Astrocyte (in vitro differentiated cells and primary cell): ENCODE measurements around the gene INPP4A. TPM values are rescaled to one million over a fixed set of nuclear protein-coding genes. Genes with fewer than 3 reads are reported as not detected.

Experiments used
- DNase-seq: peaks from one replicate; pipeline ENCODE4 v3.0.0-alpha.2; 2010; ENCODE audit warnings: low read depth
- FAIRE-seq: peaks from 2 replicates; lab custom pipeline; 2011; peaks lifted over from hg19 to GRCh38; lab: Jason Lieb, UNC
- H2AFZ ChIP-seq: 2 replicates; pipeline ENCODE4 v1.6.0; 2012; ENCODE audit warnings: low read depth, low read length, inconsistent platforms
- H3K27ac ChIP-seq: 2 replicates; pipeline ENCODE4 v1.5.1; 2011; ENCODE audit warnings: low read depth, low read length, inconsistent platforms
- H3K27me3 ChIP-seq: 2 replicates; pipeline ENCODE4 v1.6.0; 2011; ENCODE audit warnings: low read length, inconsistent platforms; ENCODE audit not compliant: insufficient read depth
- H3K36me3 ChIP-seq: 2 replicates; pipeline ENCODE4 v1.5.1; 2011; ENCODE audit warnings: low read length, inconsistent platforms; ENCODE audit not compliant: insufficient read depth
- H3K4me1 ChIP-seq: 2 replicates; pipeline ENCODE4 v1.5.1; 2011; ENCODE audit warnings: low read length, inconsistent platforms; ENCODE audit not compliant: insufficient read depth
- H3K4me2 ChIP-seq: 2 replicates; pipeline ENCODE4 v1.6.0; 2012; ENCODE audit warnings: low read length, inconsistent platforms
- H3K4me3 ChIP-seq: 2 replicates; pipeline ENCODE4 v1.5.1; 2011; ENCODE audit warnings: low read depth, mild to moderate bottlenecking, low read length, inconsistent platforms; ENCODE audit not compliant: insufficient read depth
- H3K79me2 ChIP-seq: 2 replicates; pipeline ENCODE4 v1.6.0; 2012; ENCODE audit warnings: mild to moderate bottlenecking, low read length, inconsistent platforms; ENCODE audit not compliant: insufficient read depth
- H3K9ac ChIP-seq: 2 replicates; pipeline ENCODE4 v1.6.0; 2012; ENCODE audit warnings: mild to moderate bottlenecking, low read length, inconsistent platforms
- H3K9me3 ChIP-seq: 2 replicates; pipeline ENCODE4 v1.5.1; 2012; ENCODE audit warnings: low read depth, mild to moderate bottlenecking, low read length, inconsistent platforms; ENCODE audit not compliant: insufficient read depth
- H4K20me1 ChIP-seq: 2 replicates; pipeline ENCODE4 v1.6.0; 2012; ENCODE audit warnings: low read length, inconsistent platforms; ENCODE audit not compliant: insufficient read depth
- H3K27ac Mint-ChIP-seq: one replicate; pipeline ENCODE4 v1.8.0; 2021; ENCODE audit warnings: mild to moderate bottlenecking, mixed read lengths; ENCODE audit not compliant: unreplicated experiment
- H3K27me3 Mint-ChIP-seq: one replicate; pipeline ENCODE4 v1.8.0; 2021; ENCODE audit warnings: low read depth, mixed read lengths; ENCODE audit not compliant: unreplicated experiment
- H3K36me3 Mint-ChIP-seq: one replicate; pipeline ENCODE4 v1.8.0; 2021; ENCODE audit warnings: low read depth, mixed read lengths; ENCODE audit not compliant: unreplicated experiment
- H3K4me1 Mint-ChIP-seq: one replicate; pipeline ENCODE4 v1.8.0; 2021; ENCODE audit warnings: low read depth, mixed read lengths; ENCODE audit not compliant: unreplicated experiment
- H3K4me3 Mint-ChIP-seq: one replicate; pipeline ENCODE4 v1.8.0; 2021; ENCODE audit warnings: mild to moderate bottlenecking, moderate library complexity, mixed read lengths; ENCODE audit not compliant: unreplicated experiment
- H3K9me3 Mint-ChIP-seq: one replicate; pipeline ENCODE4 v1.8.0; 2021; ENCODE audit warnings: mild to moderate bottlenecking, mixed read lengths; ENCODE audit not compliant: unreplicated experiment
- EZH2 ChIP-seq: IDR thresholded peaks from 2 replicates; pipeline ENCODE4 v1.6.1; 2012; ENCODE audit warnings: mild to moderate bottlenecking, low read length, inconsistent platforms; ENCODE audit not compliant: insufficient read depth
- total RNA-seq: library from RNA; stranded (reverse); gene quantifications from 2 replicates; pipeline ENCODE4 v1.2.1, GENCODE V29; 2021
- TF ChIP-seq, protein P1 (sequence below): IDR thresholded peaks from 2 replicates; pipeline ENCODE4 v1.5.1; 2011; ENCODE audit warnings: low read depth, mild to moderate bottlenecking, inconsistent platforms, low read length, moderate library complexity; ENCODE audit not compliant: insufficient read depth

Gene INPP4A
- total RNA-seq, 1 donor from 2014 or later = 19.4 TPM

DNA sequence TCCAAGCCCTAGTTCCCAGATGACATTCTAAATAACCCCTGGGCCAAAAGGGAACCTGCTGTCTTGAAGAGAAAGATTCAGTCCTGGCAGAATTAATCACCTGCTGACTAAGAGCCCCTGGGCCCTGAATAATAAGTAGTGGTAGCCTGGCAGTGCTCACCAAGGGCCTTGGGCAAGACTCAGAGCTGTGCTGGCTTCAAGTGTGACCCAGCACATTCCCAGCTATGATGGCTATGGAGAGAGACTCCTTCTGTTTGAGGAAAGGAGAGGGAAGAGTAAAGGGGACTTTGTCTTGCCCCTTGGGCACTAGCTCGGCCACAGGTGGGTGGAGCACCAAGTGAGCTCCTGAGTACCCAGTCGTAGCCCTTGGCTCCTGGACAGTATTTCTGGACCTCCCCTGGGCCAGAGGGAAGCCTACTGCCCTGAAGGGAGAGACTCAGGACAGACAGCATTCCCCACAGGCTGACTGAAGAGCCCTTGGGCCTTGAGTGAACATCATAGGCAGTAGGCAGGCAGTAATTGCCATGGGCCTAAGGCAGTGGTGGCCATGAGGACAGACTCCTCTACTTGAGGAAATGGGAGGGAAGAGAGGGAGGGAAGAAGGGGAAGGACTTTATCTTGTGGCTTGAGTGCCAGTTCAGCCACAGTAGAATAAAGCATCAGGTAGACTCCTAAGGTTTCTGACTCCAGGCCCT is 40.0 kb upstream of the INPP4A start:
- Histone ChIP-seq H3K27me3 (peaks cover 11% of the 10 kb centered on the region), H2AFZ (no peak overlapping the region), H3K4me1 (no peaks in the 10 kb centered on the region), H3K4me2 (no peak overlapping the region), H3K9ac (no peak overlapping the region), H4K20me1 (no peaks in the 10 kb centered on the region), H3K4me3 (no peak overlapping the region), H3K79me2 (no peaks in the 10 kb centered on the region), H3K27ac (no peak overlapping the region), H3K9me3 (no peaks in the 10 kb centered on the region), H3K36me3 (no peaks in the 10 kb centered on the region)
- peaks cover 6% of the 10 kb centered on the region for H3K27me3 Mint-ChIP-seq
- no peak overlapping the region for H3K4me3 Mint-ChIP-seq
- FAIRE-seq = no peak
- no peak for DNase-seq
- TF ChIP-seq EZH2 = no peak
- TF ChIP-seq, protein P1, sequence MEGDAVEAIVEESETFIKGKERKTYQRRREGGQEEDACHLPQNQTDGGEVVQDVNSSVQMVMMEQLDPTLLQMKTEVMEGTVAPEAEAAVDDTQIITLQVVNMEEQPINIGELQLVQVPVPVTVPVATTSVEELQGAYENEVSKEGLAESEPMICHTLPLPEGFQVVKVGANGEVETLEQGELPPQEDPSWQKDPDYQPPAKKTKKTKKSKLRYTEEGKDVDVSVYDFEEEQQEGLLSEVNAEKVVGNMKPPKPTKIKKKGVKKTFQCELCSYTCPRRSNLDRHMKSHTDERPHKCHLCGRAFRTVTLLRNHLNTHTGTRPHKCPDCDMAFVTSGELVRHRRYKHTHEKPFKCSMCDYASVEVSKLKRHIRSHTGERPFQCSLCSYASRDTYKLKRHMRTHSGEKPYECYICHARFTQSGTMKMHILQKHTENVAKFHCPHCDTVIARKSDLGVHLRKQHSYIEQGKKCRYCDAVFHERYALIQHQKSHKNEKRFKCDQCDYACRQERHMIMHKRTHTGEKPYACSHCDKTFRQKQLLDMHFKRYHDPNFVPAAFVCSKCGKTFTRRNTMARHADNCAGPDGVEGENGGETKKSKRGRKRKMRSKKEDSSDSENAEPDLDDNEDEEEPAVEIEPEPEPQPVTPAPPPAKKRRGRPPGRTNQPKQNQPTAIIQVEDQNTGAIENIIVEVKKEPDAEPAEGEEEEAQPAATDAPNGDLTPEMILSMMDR = no peak
- H3K27ac Mint-ChIP-seq = no peak overlapping the region
- H3K9me3 Mint-ChIP-seq = no peaks in the 10 kb centered on the region
- no peaks in the 10 kb centered on the region for H3K4me1 Mint-ChIP-seq
- no peaks in the 10 kb centered on the region for H3K36me3 Mint-ChIP-seq

- no peak overlapping the region for H3K4me3 ChIP-seq
- Mint-ChIP-seq H3K27ac (no peak overlapping the region), H3K27me3 (peaks cover 5% of the 10 kb centered on the region), H3K4me1 (no peaks in the 10 kb centered on the region), H3K9me3 (no peaks in the 10 kb centered on the region), H3K36me3 (no peaks in the 10 kb centered on the region), H3K4me3 (no peak overlapping the region)
- DNase-seq = no peak
- H3K79me2 ChIP-seq = no peaks in the 10 kb centered on the region
- H3K4me2 ChIP-seq = no peak overlapping the region
- no peaks in the 10 kb centered on the region for H3K36me3 ChIP-seq
- no peak for TF ChIP-seq EZH2
- TF ChIP-seq, protein P1 = no peak
- no peaks in the 10 kb centered on the region for H3K4me1 ChIP-seq
- H2AFZ ChIP-seq = no peak overlapping the region
- H3K27me3 ChIP-seq = peaks cover 11% of the 10 kb centered on the region
- FAIRE-seq = no peak
- H3K9ac ChIP-seq = no peak overlapping the region
- H3K27ac ChIP-seq = no peak overlapping the region
- H4K20me1 ChIP-seq = no peaks in the 10 kb centered on the region
- H3K9me3 ChIP-seq = no peaks in the 10 kb centered on the region
Observed at GRCh38 chr2:98405301-98405700, 39.4 kb upstream of the INPP4A start.

- H3K4me3 Mint-ChIP-seq = no peak overlapping the region
- Histone ChIP-seq H3K36me3 (no peaks in the 10 kb centered on the region), H3K79me2 (no peaks in the 10 kb centered on the region), H3K27me3 (peaks cover 3% of the 10 kb centered on the region), H4K20me1 (no peaks in the 10 kb centered on the region), H3K9me3 (no peaks in the 10 kb centered on the region), H3K4me1 (no peaks in the 10 kb centered on the region), H3K27ac (no peak overlapping the region), H2AFZ (no peak overlapping the region), H3K9ac (no peak overlapping the region), H3K4me2 (no peak overlapping the region), H3K4me3 (no peak overlapping the region)
- peaks cover 3% of the 10 kb centered on the region for H3K27me3 Mint-ChIP-seq
- no peaks in the 10 kb centered on the region for H3K4me1 Mint-ChIP-seq
- DNase-seq (no peak), FAIRE-seq (no peak)
- no peak overlapping the region for H3K27ac Mint-ChIP-seq
- TF ChIP-seq EZH2 = no peak
- TF ChIP-seq, protein P1 = no peak
- no peaks in the 10 kb centered on the region for H3K36me3 Mint-ChIP-seq
- H3K9me3 Mint-ChIP-seq = peaks cover 2% of the 10 kb centered on the region
Observed at GRCh38 chr2:98408155-98408554, 36.5 kb upstream of the INPP4A start.
